Kidney epithelial cell (primary cell): Measurements from ENCODE around the gene CCL3. TPM values are rescaled to one million over a fixed set of nuclear protein-coding genes. Genes with fewer than 3 reads are reported as not detected.

ENCODE experiments used
- DNase-seq: peaks from one replicate; pipeline ENCODE4 v3.0.0-alpha.2; 2010; ENCODE audit warnings: low read depth
- H3K27me3 ChIP-seq: 2 replicates; pipeline ENCODE4 v1.6.0; 2011; ENCODE audit warnings: low read length; ENCODE audit not compliant: control insufficient read depth, insufficient read depth
- H3K36me3 ChIP-seq: 2 replicates; pipeline ENCODE4 v1.5.1; 2011; ENCODE audit warnings: low read length; ENCODE audit not compliant: control insufficient read depth, insufficient read depth
- H3K4me3 ChIP-seq: 2 replicates; pipeline ENCODE4 v1.5.1; 2011; ENCODE audit warnings: low read depth, mild to moderate bottlenecking, control low read depth, low read length
- CTCF ChIP-seq: IDR thresholded peaks from 2 replicates; pipeline ENCODE4 v1.5.1; 2011; ENCODE audit warnings: mild to moderate bottlenecking, moderate library complexity, low read length, control low read depth, inconsistent platforms; ENCODE audit not compliant: insufficient read depth, poor library complexity, severe bottlenecking
- total RNA-seq: library from RNA; depleted of rRNA; stranded (reverse); fragments of >200 nt; gene quantifications from 2 replicates; pipeline ENCODE4 v1.2.3, GENCODE V29; 2015

CCL3 gene
- total RNA-seq: 0.71 and 1.3 TPM in 2 replicates

DNA sequence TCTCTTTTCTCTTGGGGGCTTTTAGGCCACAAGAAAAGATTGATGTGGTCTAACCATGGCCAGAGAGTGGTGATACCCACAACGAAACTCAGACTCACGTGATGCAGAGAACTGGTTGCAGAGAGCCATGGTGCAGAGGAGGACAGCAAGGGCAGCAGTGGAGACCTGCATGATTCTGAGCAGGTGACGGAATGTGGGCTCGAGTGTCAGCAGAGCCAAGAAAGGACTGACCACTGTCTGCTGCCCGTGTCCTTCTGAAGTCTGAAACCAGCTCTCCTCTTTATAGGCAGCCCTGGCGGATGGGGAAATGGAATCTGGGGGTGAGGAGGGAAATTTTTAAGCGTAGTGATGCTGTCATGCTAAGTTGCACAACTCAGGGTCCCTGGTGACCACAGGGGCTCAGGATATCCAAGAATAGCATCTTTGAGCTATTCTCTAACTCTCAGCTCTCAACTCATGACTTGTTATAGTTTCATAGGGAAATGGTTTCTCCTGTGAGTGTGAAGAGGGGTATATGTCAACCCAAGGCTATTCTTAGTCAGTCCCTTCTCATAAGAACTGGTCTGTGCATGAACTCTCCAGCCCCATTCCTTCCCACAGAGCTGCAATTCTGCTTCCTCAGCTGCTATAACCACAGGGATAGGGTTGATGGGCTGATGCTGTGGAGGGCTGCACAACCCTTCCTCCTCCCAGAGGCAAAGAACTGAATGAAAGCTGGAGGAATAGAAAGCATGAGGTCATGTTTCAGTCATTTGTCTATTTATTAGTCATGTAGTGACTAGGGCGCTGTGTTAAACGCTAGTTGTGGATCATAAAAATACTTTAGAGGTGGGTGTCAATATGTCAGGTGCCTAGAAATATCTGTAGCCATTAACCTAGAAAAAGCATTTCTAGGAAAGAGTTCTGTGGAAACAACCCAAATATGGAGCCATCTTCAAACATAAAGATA is at the start of gene CCL3:
TSS of gene CCL3 (minus strand) at position 256 of the 949 bp plus-strand sequence. CDS start at position 171, 85 bp downstream.
- no peak for TF ChIP-seq CTCF
- Histone ChIP-seq H3K36me3 (no peaks in the 10 kb centered on the region), H3K4me3 (no peak within 1 kb of the TSS), H3K27me3 (peaks cover 2% of the 10 kb centered on the region)
- DNase-seq: no peak

GRCh38 chr17:36136439-36136838 is 46.5 kb upstream of the CCL3 start:
- no peak for DNase-seq
- no peaks in the 10 kb centered on the region for H3K27me3 ChIP-seq
- no peaks in the 10 kb centered on the region for H3K36me3 ChIP-seq
- H3K4me3 ChIP-seq: no peak overlapping the region
- TF ChIP-seq CTCF: no peak

- Histone ChIP-seq H3K36me3 (no peaks in the 10 kb centered on the region), H3K4me3 (no peak overlapping the region), H3K27me3 (no peaks in the 10 kb centered on the region)
- TF ChIP-seq CTCF: no peak
- DNase-seq: no peak
These were observed 46.1 kb upstream of the CCL3 start for GRCh38 chr17:36136036-36136435.

DNA sequence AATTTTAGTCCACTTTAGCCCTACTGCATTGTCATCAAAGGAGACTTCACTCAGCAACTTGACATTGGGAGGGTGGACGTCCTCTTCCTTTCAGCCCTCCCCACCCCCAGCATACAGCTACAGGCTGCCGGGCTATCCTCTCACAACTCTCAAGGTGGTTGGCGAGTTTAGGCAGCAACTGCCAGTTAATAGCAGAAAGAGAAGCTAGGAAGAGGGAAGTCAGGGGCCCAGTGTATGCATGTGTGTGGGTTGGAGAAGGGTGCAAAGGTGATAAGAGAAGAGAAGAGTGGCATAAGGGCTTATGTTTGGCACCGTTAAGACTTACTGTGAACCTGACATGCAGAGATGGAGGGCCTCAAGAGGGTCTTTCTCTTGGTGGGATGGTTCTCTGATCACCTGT is 45.5 kb upstream of the CCL3 start:
- Histone ChIP-seq H3K36me3 (no peaks in the 10 kb centered on the region), H3K27me3 (no peaks in the 10 kb centered on the region), H3K4me3 (no peak overlapping the region)
- DNase-seq: no peak
- no peak for TF ChIP-seq CTCF

DNA sequence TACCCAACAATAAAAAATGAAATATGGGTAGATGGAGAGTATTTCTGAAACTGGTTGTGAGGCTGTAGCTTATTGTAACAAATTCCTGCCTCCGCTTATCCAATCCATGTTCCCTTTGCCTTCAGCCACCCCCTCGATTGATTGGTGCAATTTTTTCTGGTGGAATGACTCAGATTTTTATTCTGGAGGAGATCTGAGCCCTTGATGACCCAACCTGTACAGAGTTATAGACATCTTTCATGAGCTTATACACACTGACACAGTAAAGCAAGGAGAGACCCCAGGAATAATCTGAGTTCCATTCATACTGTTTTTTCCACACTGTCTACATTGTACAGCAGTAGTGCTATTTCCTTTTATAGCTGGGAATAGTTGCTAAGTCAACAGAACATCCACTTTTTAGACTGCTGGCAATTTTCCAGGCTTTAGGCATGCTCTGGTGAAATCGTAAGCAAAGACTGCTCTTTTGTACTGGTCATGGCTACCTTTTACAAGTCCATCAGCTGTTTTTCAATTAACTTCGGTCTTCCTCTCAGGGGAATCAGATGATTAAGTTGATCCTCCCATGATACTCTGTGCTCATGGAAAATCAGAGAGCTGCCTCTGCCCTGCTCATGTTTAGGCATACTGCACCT is 43.8 kb upstream of the CCL3 start:
- TF ChIP-seq CTCF: no peak
- no peak overlapping the region for H3K4me3 ChIP-seq
- no peaks in the 10 kb centered on the region for H3K27me3 ChIP-seq
- no peak for DNase-seq
- no peaks in the 10 kb centered on the region for H3K36me3 ChIP-seq

- no peaks in the 10 kb centered on the region for H3K27me3 ChIP-seq
- H3K4me3 ChIP-seq: no peak overlapping the region
- no peak for DNase-seq
- no peaks in the 10 kb centered on the region for H3K36me3 ChIP-seq
- TF ChIP-seq CTCF: no peak
These were observed 42.5 kb upstream of the CCL3 start for GRCh38 chr17:36132421-36132831.
